GM18868 (cell line): ENCODE measurements around the gene ZMIZ1.

ENCODE experiments used
- ATAC-seq: cut with Tn5 transposase; IDR thresholded peaks from one replicate; pipeline ENCODE4 v1.9.1; 2021; ENCODE audit warnings: mild to moderate bottlenecking, moderate library complexity; ENCODE audit not compliant: unreplicated experiment

ZMIZ1 gene

DNA sequence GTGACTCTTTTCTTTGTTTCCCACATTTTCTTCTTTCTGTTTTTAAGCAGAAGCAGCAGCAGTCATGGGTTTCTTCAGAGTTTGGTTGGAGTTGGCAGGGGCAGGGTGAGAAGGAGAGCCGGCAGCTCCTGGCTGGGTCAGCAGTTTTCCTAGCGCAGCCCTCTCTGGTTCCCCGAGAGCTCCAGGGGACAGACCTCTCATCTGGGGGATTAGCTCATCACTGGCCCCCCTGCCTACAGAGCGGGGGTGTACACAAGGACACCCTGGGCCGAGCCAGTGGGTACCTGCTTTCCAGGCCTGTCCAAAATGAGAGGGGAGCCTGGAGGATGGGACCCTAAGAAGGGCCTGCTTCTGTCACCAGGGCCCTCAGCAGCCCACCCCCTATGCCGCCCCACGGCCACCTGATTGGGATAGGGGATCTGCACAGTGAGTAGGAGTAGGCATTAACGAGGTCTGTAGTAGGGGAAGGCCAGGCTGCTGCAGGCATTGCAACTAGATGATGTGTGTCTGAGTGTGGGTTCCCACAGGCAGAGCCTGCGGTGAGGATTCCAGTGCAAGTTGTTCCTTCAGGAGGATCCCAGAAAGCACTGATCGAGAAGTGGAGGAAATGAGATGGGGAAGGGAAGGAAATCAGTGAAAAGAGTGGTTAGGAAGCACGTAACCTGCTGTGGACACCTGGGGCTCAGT, 155.6 kb downstream of the ZMIZ1 start:
- no peak for ATAC-seq

DNA sequence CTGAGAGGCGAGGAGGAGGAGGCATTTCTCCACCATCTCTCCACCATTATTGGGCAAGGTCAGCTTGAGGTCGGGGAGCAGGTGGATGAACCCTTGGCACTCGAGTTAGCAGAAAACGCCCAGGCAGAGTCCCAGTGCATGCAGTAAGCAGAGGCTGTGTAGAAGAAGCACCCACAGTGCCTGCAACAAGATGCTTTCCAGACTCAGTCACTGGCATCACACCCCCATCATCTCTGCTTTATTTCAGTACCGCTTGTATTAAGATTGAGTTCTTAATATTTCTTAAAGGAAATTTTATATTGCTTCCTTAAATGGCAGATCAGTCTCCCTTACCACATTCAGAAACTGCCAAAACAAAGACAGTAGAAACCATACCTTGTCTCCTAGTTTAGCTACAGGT, 156.2 kb downstream of the ZMIZ1 start:
- ATAC-seq, result no peak

- ATAC-seq, result no peak
Observed at GRCh38 chr10:79226391-79227245, 157.9 kb downstream of the ZMIZ1 start.

DNA sequence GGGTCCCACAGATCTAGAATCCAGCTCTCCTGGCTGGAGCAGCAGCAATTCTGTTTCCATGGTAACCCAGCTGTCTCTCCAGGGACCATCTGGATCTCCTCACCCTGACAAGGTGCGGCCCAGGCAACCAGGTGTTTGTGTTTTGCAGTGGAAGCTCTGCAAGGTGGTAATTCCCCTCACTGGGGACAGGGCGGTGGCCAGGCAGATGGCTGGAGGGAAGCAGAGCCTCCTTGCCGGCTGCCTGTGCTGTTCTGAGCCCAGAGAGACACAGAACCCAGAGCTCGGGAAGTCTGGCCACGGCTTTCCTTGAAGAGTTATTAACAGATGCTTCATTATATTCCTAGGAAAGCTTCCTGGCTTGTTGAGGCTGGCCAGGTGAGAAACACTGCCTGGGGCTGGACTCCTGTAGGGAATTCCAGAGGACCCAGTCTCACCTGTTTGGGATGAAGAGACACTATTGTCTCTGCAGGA, 160.3 kb downstream of the ZMIZ1 start:
- ATAC-seq, result no peak

DNA sequence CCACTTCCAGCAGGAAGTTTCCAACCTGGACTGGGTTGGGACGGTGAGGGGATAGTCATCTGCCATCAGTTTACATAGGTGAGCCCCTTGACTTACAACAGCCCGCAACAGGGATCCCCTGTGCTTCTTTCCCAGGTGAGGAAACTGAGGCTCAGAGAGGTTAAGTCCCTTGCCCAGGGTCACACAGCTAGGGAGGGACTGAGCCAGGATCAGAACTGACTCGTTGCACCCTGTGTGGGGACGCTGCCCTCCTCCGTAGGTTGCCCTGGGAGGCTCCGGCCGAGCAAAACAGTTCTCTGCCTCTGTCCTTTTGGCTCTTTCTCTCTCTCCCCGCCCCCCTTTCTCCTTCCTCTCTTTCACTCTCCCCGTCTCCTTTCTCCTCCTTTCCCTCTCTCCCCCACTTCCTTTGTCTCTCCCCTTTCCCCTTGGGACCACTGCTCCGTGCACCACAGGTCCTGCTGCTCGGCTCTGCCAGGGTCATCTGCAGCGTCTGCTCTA, 161.1 kb downstream of the ZMIZ1 start:
- ATAC-seq, result no peak

DNA sequence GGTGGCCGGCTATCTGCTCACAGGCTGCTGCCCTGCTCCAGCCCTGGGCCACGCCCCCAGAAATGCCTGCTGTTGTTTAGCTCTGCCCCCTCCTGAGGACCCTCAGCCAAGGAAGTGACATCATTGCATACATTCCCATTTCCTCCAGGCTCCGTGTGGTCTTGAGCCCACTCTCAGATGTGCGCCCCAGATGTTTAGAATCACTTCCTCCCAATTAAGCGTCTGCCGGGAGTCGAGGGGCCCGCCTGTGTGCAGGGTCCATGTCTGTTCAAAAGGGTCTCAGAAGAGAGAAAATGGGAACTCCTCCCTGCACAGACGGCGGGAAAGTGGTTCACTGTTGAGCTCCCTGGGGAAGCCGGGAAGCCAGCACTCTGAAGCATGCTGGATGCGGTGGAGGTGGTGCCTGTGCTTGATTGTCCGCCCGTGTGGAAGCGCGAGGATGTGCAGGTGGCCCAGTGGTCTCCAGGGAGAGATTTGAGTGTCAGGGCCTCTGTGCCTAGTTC, 161.6 kb downstream of the ZMIZ1 start:
- no peak for ATAC-seq

DNA sequence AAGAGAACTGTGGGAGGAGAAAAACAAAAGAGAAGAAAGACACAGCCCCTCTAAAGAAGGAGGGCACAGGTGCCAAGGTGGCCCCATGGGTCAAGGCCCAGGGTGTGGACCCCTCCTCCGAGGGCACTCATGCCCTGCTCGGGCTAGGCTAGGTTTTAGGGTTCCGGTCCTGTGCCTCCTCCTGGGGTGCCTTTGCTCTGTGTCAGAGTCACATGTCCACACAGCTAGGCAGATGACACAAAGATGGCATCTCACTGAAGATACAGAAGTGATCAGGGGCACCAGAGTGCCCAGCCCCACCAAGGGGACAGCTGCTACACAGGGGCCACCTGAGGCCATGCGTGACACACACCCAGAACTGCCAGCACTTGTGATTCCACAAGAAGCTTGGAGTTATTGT, 162.1 kb downstream of the ZMIZ1 start:
- no peak for ATAC-seq

DNA sequence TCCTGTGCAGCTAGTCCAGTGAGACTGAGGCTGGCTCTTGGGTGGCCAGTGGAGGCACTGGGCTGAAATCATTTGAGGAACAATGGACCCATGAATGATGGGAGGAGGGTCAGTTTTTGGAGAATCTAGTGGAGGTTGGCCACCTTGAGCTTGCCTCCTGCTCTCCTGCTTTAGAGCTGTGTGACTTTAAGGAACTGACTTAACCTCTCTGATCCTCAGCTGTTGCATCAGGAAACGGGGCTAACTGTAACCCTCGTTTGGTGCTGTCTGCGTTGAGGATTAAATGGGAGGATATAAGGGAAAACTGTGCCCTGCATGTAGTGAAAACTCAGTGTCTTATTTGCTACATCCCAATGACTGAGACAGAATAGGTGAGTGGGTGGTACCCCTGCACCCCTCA, 163.1 kb downstream of the ZMIZ1 start:
- no peak for ATAC-seq

DNA sequence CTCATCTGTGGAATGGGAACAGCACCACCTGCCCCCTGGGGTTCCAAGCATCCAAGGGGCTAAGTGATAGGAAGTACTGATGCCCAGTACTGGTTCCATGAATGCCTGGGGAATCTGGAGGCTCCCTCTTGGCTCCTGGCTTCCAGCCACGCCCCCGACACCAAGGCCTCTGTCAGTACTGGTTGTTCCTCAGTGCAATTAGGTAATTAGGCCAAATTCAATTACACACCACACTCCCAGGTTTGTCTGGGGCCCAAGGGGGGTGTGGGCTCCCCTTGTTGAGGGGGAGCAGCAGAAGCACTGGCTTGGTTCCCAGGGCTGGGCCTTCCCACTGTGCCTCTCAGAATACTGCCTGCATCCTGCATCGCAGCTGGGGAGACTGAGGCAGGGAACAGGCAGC, 164.1 kb downstream of the ZMIZ1 start:
- ATAC-seq, result no peak

DNA sequence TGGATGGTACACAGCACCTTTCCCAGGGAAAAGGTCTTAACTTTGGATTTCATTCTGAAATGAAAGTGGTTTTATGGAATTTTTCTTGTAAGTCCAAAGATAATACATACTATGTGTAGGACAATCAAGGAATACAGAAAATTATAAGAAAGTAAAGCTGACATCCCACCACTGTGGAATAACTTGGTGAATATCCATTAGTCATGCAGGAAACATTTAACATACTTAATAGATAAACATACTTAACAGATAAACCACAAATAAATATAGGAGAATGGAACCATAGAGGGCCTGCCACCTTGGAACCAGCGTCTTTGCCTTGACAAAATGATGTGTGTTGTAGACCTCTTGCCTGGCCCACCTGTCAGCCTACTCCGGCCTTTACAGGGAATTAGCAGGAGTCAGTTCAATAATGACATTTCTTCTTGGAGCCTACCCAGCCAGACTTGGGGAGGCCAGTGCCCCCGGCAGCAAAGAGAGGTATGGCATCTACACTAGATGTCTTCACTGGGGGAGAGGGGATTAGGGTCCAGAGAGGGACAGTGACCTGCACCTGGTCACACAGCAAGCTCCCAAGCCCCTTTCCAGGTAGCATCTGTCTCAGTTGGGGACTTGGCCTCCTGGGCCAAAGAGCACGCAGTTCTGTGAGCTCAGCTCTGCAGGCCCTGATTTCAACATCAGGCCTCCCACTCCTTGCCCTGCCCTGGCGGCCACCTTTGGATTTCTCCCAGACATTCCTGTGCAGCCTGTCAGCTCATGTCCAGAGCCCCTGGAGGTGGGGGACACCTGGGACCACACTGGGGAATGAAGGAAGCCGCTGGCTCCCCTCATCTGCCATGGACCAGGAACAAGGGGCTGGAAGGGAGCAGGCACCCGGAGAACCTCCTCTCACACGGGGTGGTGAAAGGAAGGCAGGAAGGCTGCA, 165.9 kb downstream of the ZMIZ1 start:
- ATAC-seq, result no peak

DNA sequence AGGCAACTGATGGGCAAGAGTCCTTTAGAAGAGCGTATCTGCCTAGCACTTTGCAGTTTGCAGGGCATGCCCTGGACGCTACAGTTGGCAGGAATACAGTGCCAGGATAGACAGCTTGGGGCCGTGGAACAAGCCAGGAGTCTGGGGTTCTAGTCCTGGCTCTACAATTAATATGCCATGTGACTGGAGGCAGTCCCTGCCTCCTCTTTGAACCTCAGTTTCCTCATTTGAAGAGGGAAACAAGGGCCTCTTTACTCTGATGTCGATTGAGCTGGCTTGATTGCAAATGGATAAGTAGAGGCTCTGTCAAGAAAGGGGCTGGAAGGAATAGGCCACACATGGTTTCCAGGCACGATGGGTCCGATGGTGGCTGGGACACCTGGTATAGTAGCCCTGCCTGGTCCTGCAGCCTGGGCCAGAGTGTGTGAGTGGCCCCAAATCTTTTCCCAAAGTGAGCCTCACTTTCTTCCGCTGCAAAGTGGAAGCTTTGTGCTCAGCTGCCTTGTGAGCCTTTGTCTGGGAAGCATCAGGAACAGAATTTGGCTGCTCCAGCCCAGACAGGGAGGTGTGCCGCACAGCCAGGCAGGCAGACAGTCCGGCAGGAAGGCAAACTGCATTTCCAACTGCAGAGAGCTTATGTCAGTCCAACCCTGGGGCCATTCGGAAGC, 167.1 kb downstream of the ZMIZ1 start:
- no peak for ATAC-seq

GRCh38 chr10:79236433-79236765, 167.6 kb downstream of the ZMIZ1 start:
- no peak for ATAC-seq

- no peak for ATAC-seq
Observed at GRCh38 chr10:79237454-79238157, 168.8 kb downstream of the ZMIZ1 start.

DNA sequence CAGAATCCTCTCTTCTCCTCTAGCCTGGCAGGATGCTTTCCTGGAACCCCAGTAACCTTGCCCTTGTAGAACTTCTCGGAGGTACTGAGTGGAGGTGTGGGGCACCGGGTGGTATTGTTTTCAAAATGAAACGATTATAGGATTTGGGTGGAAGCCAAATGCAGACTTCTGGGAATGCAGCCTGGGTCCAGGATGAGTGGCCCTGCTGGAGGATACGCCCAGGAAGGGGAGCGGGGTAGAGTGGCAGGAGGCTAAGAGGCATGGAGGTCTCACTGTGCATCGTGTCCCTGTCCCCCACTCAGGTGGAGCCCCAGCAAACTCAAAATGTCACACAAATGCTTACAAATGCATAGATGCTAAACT, 169.4 kb downstream of the ZMIZ1 start:
- ATAC-seq, result no peak

DNA sequence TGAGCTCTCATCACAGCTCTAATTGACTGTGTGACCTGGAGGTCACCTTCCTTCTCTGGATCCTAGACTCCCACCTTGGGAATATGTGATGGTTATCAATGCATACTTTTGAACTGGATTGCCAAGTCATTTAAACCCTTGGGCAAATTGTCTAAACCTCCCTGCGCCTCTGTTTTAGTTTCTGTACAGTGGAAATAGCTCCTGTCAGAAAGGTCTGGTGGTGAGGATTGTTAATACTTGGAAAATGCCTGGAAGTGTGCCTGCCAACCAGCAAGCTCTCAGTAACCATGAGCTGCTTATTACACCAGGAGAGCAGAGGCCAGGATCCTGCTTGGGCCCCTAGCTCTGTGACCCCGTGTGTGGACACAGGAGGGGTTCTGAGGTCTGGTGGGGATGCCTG, 169.8 kb downstream of the ZMIZ1 start:
- no peak for ATAC-seq

- ATAC-seq, result no peak
Observed at GRCh38 chr10:79239275-79239779, 170.6 kb downstream of the ZMIZ1 start.

GRCh38 chr10:79239924-79240581, 171.3 kb downstream of the ZMIZ1 start:
- ATAC-seq, result no peak

DNA sequence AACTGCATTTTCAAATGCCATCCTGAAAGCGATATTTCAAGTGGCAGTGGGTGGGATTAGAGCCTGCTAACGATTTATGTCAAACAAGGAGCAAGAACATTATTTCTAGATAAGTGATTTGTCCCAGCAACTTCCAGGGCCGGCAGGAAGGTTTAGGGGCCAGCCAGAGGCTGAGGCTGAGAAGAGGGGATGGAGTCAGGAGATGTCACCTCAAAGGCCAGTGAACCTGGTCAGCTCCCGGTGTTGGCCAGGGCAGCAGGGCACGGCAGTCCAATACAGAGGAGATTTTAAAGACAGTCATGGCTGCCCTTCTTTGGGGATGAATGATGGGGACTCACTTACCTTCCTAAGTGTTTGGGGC, 172.8 kb downstream of the ZMIZ1 start:
- ATAC-seq, result no peak

GRCh38 chr10:79241990-79242619, 173.3 kb downstream of the ZMIZ1 start:
- peak; percentile 36 for ATAC-seq
